Neural cell (in vitro differentiated cells): Measurements from ENCODE around the gene CCDC50. TPM values are rescaled to one million over a fixed set of nuclear protein-coding genes. Genes with fewer than 3 reads are reported as not detected.

Experiments
- H2AFZ ChIP-seq: fragments of 200-600, 300-800 bp; sonication (generic), shearing (Covaris generic); 2 replicates; pipeline ENCODE4 v1.6.0; 2014; ENCODE audit warnings: low read depth, mild to moderate bottlenecking, antibody characterized with exemption, low read length, moderate library complexity
- H3F3A ChIP-seq: fragments of 200-600 bp; shearing (Covaris generic); 2 replicates; pipeline ENCODE4 v1.6.1; 2016; ENCODE audit warnings: mild to moderate bottlenecking, moderate library complexity, mixed read lengths, antibody characterized with exemption, low read length; ENCODE audit not compliant: insufficient read depth, poor library complexity, severe bottlenecking
- H3K27ac ChIP-seq: fragments of 200-600, 300-800 bp; sonication (generic), shearing (Covaris generic); 2 replicates; pipeline ENCODE4 v1.5.1; 2014; ENCODE audit warnings: mild to moderate bottlenecking, low read length, moderate library complexity
- H3K27me3 ChIP-seq: fragments of 300-800, 200-600 bp; sonication (generic), shearing (Covaris generic); 2 replicates; pipeline ENCODE4 v1.6.0; 2014; ENCODE audit warnings: mild to moderate bottlenecking, low read depth, low read length, moderate library complexity; ENCODE audit not compliant: insufficient read depth
- H3K36me3 ChIP-seq: fragments of 300-800, 200-600 bp; sonication (generic), shearing (Covaris generic); 2 replicates; pipeline ENCODE4 v1.5.1; 2014; ENCODE audit warnings: mild to moderate bottlenecking, antibody characterized with exemption, low read length, moderate library complexity; ENCODE audit not compliant: insufficient read depth
- H3K4me2 ChIP-seq: fragments of 300-800, 200-600 bp; sonication (generic), shearing (Covaris generic); 2 replicates; pipeline ENCODE4 v1.6.0; 2014; ENCODE audit warnings: mild to moderate bottlenecking, low read length
- H3K4me3 ChIP-seq: fragments of 300-800, 200-600 bp; sonication (generic), shearing (Covaris generic); 2 replicates; pipeline ENCODE4 v1.5.1; 2014; ENCODE audit warnings: mild to moderate bottlenecking, low read length, moderate library complexity
- H3K79me2 ChIP-seq: fragments of 200-600 bp; shearing (Covaris generic); replicated peaks from 2 replicates; pipeline ENCODE4 v1.6.0; 2014; ENCODE audit warnings: mild to moderate bottlenecking, low read length, moderate library complexity; ENCODE audit not compliant: insufficient read depth
- H3K9ac ChIP-seq: fragments of 300-800, 200-600 bp; sonication (generic), shearing (Covaris generic); 2 replicates; pipeline ENCODE4 v1.6.1; 2016; ENCODE audit warnings: mild to moderate bottlenecking, low read length, mixed read lengths
- H3K9me2 ChIP-seq: fragments of 200-600 bp; shearing (Covaris generic); 2 replicates; pipeline ENCODE4 v1.6.1; 2016; ENCODE audit warnings: mild to moderate bottlenecking, low read length, mixed read lengths; ENCODE audit not compliant: insufficient read depth
- H3K9me3 ChIP-seq: fragments of 200-600, 300-800 bp; sonication (generic), shearing (Covaris generic); 2 replicates; pipeline ENCODE4 v1.6.1; 2016; ENCODE audit warnings: mild to moderate bottlenecking, mixed run types, low read length, moderate library complexity, mixed read lengths
- H4K20me1 ChIP-seq: fragments of 200-600 bp; shearing (Covaris generic); 2 replicates; pipeline ENCODE4 v1.6.1; 2016; ENCODE audit warnings: mild to moderate bottlenecking, mixed run types; ENCODE audit not compliant: insufficient read depth
- CTCF ChIP-seq: fragments of 450-650 bp; IDR thresholded peaks from 2 replicates; pipeline ENCODE4 v1.5.1; 2014; ENCODE audit warnings: antibody characterized with exemption, mild to moderate bottlenecking, moderate library complexity; ENCODE audit not compliant: poor library complexity, severe bottlenecking
- EP300 ChIP-seq: fragments of 450-650 bp; conservative IDR thresholded peaks from 2 replicates; pipeline ENCODE4 v1.6.1; 2014; ENCODE audit warnings: antibody characterized with exemption, mild to moderate bottlenecking, moderate library complexity; ENCODE audit not compliant: poor library complexity, severe bottlenecking
- EZH2 ChIP-seq: fragments of 200-600, 300-800 bp; shearing (Covaris generic), sonication (generic); IDR thresholded peaks from 2 replicates; pipeline ENCODE4 v1.6.1; 2014; ENCODE audit warnings: antibody characterized with exemption, low read length, borderline replicate concordance, mild to moderate bottlenecking; ENCODE audit not compliant: insufficient read depth, poor library complexity, severe bottlenecking
- MXI1 ChIP-seq: fragments of 450-650 bp; conservative IDR thresholded peaks from 2 replicates; pipeline ENCODE4 v1.6.1; 2014; ENCODE audit warnings: antibody characterized with exemption, mild to moderate bottlenecking; ENCODE audit not compliant: poor library complexity, severe bottlenecking
- POLR2AphosphoS5 ChIP-seq: IDR thresholded peaks from 2 replicates; pipeline ENCODE4 v1.6.1; 2012
- RAD21 ChIP-seq: fragments of 450-650 bp; conservative IDR thresholded peaks from 2 replicates; pipeline ENCODE4 v1.6.1; 2014; ENCODE audit warnings: antibody characterized with exemption, mild to moderate bottlenecking, moderate library complexity
- REST ChIP-seq: IDR thresholded peaks from 2 replicates; pipeline ENCODE4 v1.6.1; 2012; ENCODE audit warnings: borderline replicate concordance
- SMC3 ChIP-seq: fragments of 450-650 bp; conservative IDR thresholded peaks from 2 replicates; pipeline ENCODE4 v1.6.1; 2014; ENCODE audit warnings: antibody characterized with exemption, mild to moderate bottlenecking, moderate library complexity; ENCODE audit not compliant: poor library complexity
- TAF1 ChIP-seq: IDR thresholded peaks from 2 replicates; pipeline ENCODE4 v1.6.1; 2012; ENCODE audit warnings: low read depth
- polyA plus RNA-seq: library from polyadenylated mRNA; depleted of rRNA; stranded (reverse); fragments of >200 nt; gene quantifications from 2 replicates; pipeline ENCODE4 v1.2.3, GENCODE V29; 2014

Gene CCDC50
- polyA plus RNA-seq, 1 donor from 2014 or later, result 58.2 TPM

- H3K79me2 ChIP-seq, result no peaks in the 10 kb centered on the region
- H3K4me2 ChIP-seq, result no peak overlapping the region
- no peaks in the 10 kb centered on the region for H3K9me2 ChIP-seq
- no peaks in the 10 kb centered on the region for H3K27me3 ChIP-seq
- no peak overlapping the region for H3K27ac ChIP-seq
- TF ChIP-seq POLR2AphosphoS5 (no peak), REST (no peak), MXI1 (no peak), EZH2 (no peak), SMC3 (no peak), RAD21 (no peak), EP300 (no peak), CTCF (no peak), TAF1 (no peak)
- no peaks in the 10 kb centered on the region for H3K9me3 ChIP-seq
- no peaks in the 10 kb centered on the region for H3F3A ChIP-seq
- H4K20me1 ChIP-seq, result no peaks in the 10 kb centered on the region
- H3K4me3 ChIP-seq, result no peak overlapping the region
- H3K9ac ChIP-seq, result no peak overlapping the region
- no peak overlapping the region for H2AFZ ChIP-seq
- peaks cover 19% of the 10 kb centered on the region for H3K36me3 ChIP-seq
Measured at GRCh38 chr3:191363221-191363620, 34.0 kb downstream of the CCDC50 start.

- Histone ChIP-seq H3K9ac (no peak overlapping the region), H3K9me2 (no peaks in the 10 kb centered on the region), H3K4me3 (no peak overlapping the region), H3K27me3 (no peaks in the 10 kb centered on the region), H3K27ac (no peak overlapping the region), H2AFZ (no peak overlapping the region), H3F3A (no peaks in the 10 kb centered on the region), H3K4me2 (no peak overlapping the region), H3K9me3 (no peaks in the 10 kb centered on the region), H3K36me3 (peaks cover 11% of the 10 kb centered on the region), H3K79me2 (no peaks in the 10 kb centered on the region), H4K20me1 (no peaks in the 10 kb centered on the region)
- TF ChIP-seq RAD21 (no peak), REST (no peak), TAF1 (no peak), POLR2AphosphoS5 (no peak), SMC3 (no peak), MXI1 (no peak), EP300 (no peak), CTCF (no peak), EZH2 (no peak)
Measured at GRCh38 chr3:191366675-191367074, 37.5 kb downstream of the CCDC50 start.
